IMR-90 (cell line): ENCODE results near the gene INPP5D. TPM values are rescaled to one million over a fixed set of nuclear protein-coding genes. Genes with fewer than 3 reads are reported as not detected.

ENCODE experiments used
- ATAC-seq: fragments of 200-7000 bp; cut with Tn5 transposase; 2 replicates; pipeline ENCODE4 v1.9.1; 2020; ENCODE audit warnings: low read depth, mild to moderate bottlenecking, moderate library complexity
- BruUV-seq: library from RNA; stranded (reverse); fragments of 400-500 nt; replicated peaks from 2 replicates; lab custom pipeline; 2021; lab: Mats Ljungman, UMichigan
- CTCF ChIA-PET: fragments of 300-600 bp; formaldehyde crosslinking; extraction: SDS; loops from one replicate; lab custom pipeline; 2021; ENCODE audit warnings: antibody characterized with exemption; lab: Yijun Ruan, JAX
- POLR2A ChIA-PET: fragments of 300-600 bp; sonication (Branson Sonifier 250); formaldehyde crosslinking; loops from one replicate; lab custom pipeline; 2022; ENCODE audit warnings: antibody characterized with exemption; ENCODE audit not compliant: unreplicated experiment; lab: Charles Lee
- DNase-seq: peaks from one replicate; pipeline ENCODE4 v3.0.0; 2013
- H2AFZ ChIP-seq: replicated peaks from 2 replicates; pipeline ENCODE3; 2013; ENCODE audit warnings: low read length, mild to moderate bottlenecking; ENCODE audit not compliant: poor library complexity
- H2AK5ac ChIP-seq: 2 replicates; pipeline ENCODE4 v1.6.1; 2013; ENCODE audit warnings: low read depth, low read length, inconsistent platforms
- H2AK9ac ChIP-seq: replicated peaks from 2 replicates; pipeline ENCODE3; 2013; ENCODE audit warnings: mild to moderate bottlenecking, low read depth, low read length, moderate library complexity; ENCODE audit not compliant: poor library complexity
- H2BK120ac ChIP-seq: 2 replicates; pipeline ENCODE4 v1.6.1; 2013; ENCODE audit warnings: low read depth, low read length, inconsistent platforms
- H2BK15ac ChIP-seq: 3 replicates; pipeline ENCODE4 v1.6.1; 2013; ENCODE audit warnings: low read depth, low read length, inconsistent platforms
- H2BK20ac ChIP-seq: 2 replicates; pipeline ENCODE4 v1.6.1; 2013; ENCODE audit warnings: low read depth, mild to moderate bottlenecking, inconsistent platforms, low read length, moderate library complexity
- H2BK5ac ChIP-seq: 2 replicates; pipeline ENCODE4 v1.6.1; 2013; ENCODE audit warnings: mild to moderate bottlenecking, low read depth, low read length, inconsistent platforms; ENCODE audit not compliant: poor library complexity, severe bottlenecking
- H3K14ac ChIP-seq: replicated peaks from 2 replicates; pipeline ENCODE4 v1.6.1; 2013; ENCODE audit warnings: low read depth, low read length, inconsistent platforms
- H3K18ac ChIP-seq: 2 replicates; pipeline ENCODE4 v1.6.1; 2013; ENCODE audit warnings: low read depth, low read length, control low read depth
- H3K23ac ChIP-seq: 2 replicates; pipeline ENCODE4 v1.6.1; 2013; ENCODE audit warnings: low read depth, low read length, inconsistent platforms
- H3K27ac ChIP-seq: 2 replicates; pipeline ENCODE4 v1.5.1; 2013; ENCODE audit warnings: mild to moderate bottlenecking, control low read depth, low read length; ENCODE audit not compliant: insufficient read depth
- H3K27me3 ChIP-seq: 2 replicates; pipeline ENCODE4 v1.6.1; 2013; ENCODE audit warnings: low read length; ENCODE audit not compliant: control insufficient read depth, insufficient read depth
- H3K36me3 ChIP-seq: 2 replicates; pipeline ENCODE4 v1.6.1; 2013; ENCODE audit warnings: low read length, mixed read lengths; ENCODE audit not compliant: control insufficient read depth, insufficient read depth
- H3K4ac ChIP-seq: 2 replicates; pipeline ENCODE4 v1.6.1; 2013; ENCODE audit warnings: low read depth, low read length, inconsistent platforms
- H3K4me1 ChIP-seq: 2 replicates; pipeline ENCODE4 v1.6.1; 2013; ENCODE audit warnings: low read length, mixed read lengths; ENCODE audit not compliant: control insufficient read depth, insufficient read depth
- H3K4me2 ChIP-seq: 2 replicates; pipeline ENCODE4 v1.6.1; 2013; ENCODE audit warnings: low read depth, mild to moderate bottlenecking, control low read depth, low read length, moderate library complexity
- H3K4me3 ChIP-seq: 2 replicates; pipeline ENCODE4 v1.5.1; 2013; ENCODE audit warnings: low read depth, mild to moderate bottlenecking, control low read depth, low read length, moderate library complexity; ENCODE audit not compliant: insufficient read depth
- H3K56ac ChIP-seq: 2 replicates; pipeline ENCODE4 v1.6.1; 2013; ENCODE audit warnings: low read length, inconsistent platforms; ENCODE audit not compliant: insufficient read depth; ENCODE audit errors: extremely low read depth
- H3K79me1 ChIP-seq, 2 experiments: 2 replicates each; pipeline ENCODE4 v1.6.1; 2013; ENCODE audit warnings: low read length in 2 of 2, inconsistent platforms in 1 of 2, low read depth in 1 of 2
- H3K9ac ChIP-seq: 2 replicates; pipeline ENCODE4 v1.6.1; 2013; ENCODE audit warnings: low read depth, low read length, control low read depth
- H3K9me1 ChIP-seq: 2 replicates; pipeline ENCODE4 v1.6.1; 2013; ENCODE audit warnings: low read length, inconsistent platforms; ENCODE audit not compliant: insufficient read depth
- H3K9me3 ChIP-seq: 2 replicates; pipeline ENCODE4 v1.6.1; 2013; ENCODE audit warnings: low read length; ENCODE audit not compliant: control insufficient read depth, insufficient read depth
- H4K20me1 ChIP-seq: 2 replicates; pipeline ENCODE4 v1.6.1; 2013; ENCODE audit warnings: low read length, inconsistent platforms; ENCODE audit not compliant: insufficient read depth
- H4K5ac ChIP-seq: 2 replicates; pipeline ENCODE4 v1.6.1; 2013; ENCODE audit warnings: mild to moderate bottlenecking, low read depth, low read length, control low read depth
- H4K8ac ChIP-seq, 2 experiments: 2 replicates each; pipeline ENCODE4 v1.6.1; 2013; ENCODE audit warnings: low read depth in 2 of 2, low read length in 2 of 2, control low read depth in 1 of 2, inconsistent platforms in 1 of 2
- H4K91ac ChIP-seq: 2 replicates; pipeline ENCODE4 v1.6.1; 2013; ENCODE audit warnings: low read depth, low read length, inconsistent platforms; ENCODE audit not compliant: insufficient read depth
- BHLHE40 ChIP-seq: fragments of 150-350 bp; IDR thresholded peaks from 2 replicates; pipeline ENCODE4 v1.6.1; 2016; ENCODE audit warnings: mild to moderate bottlenecking, low read depth, low read length
- CEBPB ChIP-seq: IDR thresholded peaks from 2 replicates; pipeline ENCODE4 v1.6.1; 2012; ENCODE audit warnings: low read depth, low read length, improper control_type of control experiment
- CHD1 ChIP-seq: IDR thresholded peaks from 2 replicates; pipeline ENCODE4 v1.6.1; 2012; ENCODE audit warnings: low read depth, low read length, improper control_type of control experiment
- CTCF ChIP-seq: conservative IDR thresholded peaks from 2 replicates; pipeline ENCODE4 v1.5.1; 2012; ENCODE audit warnings: mild to moderate bottlenecking, low read depth, low read length, improper control_type of control experiment
- ELK1 ChIP-seq: fragments of 150-350 bp; IDR thresholded peaks from 2 replicates; pipeline ENCODE4 v1.6.1; 2016; ENCODE audit warnings: low read depth, mild to moderate bottlenecking, low read length, moderate library complexity, borderline replicate concordance
- FOS ChIP-seq: fragments of 150-350 bp; IDR thresholded peaks from 2 replicates; pipeline ENCODE4 v1.6.1; 2016; ENCODE audit warnings: low read depth, low read length
- MAFK ChIP-seq: IDR thresholded peaks from 2 replicates; pipeline ENCODE4 v1.6.1; 2012; ENCODE audit warnings: low read depth, low read length, improper control_type of control experiment
- MAZ ChIP-seq: IDR thresholded peaks from 2 replicates; pipeline ENCODE4 v1.6.1; 2012; ENCODE audit warnings: low read depth, mild to moderate bottlenecking, low read length, improper control_type of control experiment, moderate library complexity, borderline replicate concordance
- MXI1 ChIP-seq: IDR thresholded peaks from 2 replicates; pipeline ENCODE4 v1.6.1; 2012; ENCODE audit warnings: low read depth, mild to moderate bottlenecking, low read length, moderate library complexity, borderline replicate concordance
- NFE2L2 ChIP-seq: fragments of 150-350 bp; IDR thresholded peaks from 2 replicates; pipeline ENCODE4 v1.6.1; 2016; ENCODE audit warnings: low read depth, mild to moderate bottlenecking, low read length
- POLR2A ChIP-seq: IDR thresholded peaks from 2 replicates; pipeline ENCODE4 v1.6.1; 2012; ENCODE audit warnings: mild to moderate bottlenecking, low read depth, low read length
- RAD21 ChIP-seq: IDR thresholded peaks from 2 replicates; pipeline ENCODE4 v1.6.1; 2012; ENCODE audit warnings: low read length, improper control_type of control experiment
- RCOR1 ChIP-seq: IDR thresholded peaks from 2 replicates; pipeline ENCODE4 v1.6.1; 2012; ENCODE audit warnings: mild to moderate bottlenecking, low read length, improper control_type of control experiment; ENCODE audit not compliant: insufficient replicate concordance
- RFX5 ChIP-seq: IDR thresholded peaks from 2 replicates; pipeline ENCODE4 v1.8.0; 2012; ENCODE audit warnings: low read depth, mild to moderate bottlenecking, low read length, moderate library complexity
- SMC3 ChIP-seq: fragments of 150-350 bp; IDR thresholded peaks from 2 replicates; pipeline ENCODE4 v1.6.1; 2016; ENCODE audit warnings: low read depth, mild to moderate bottlenecking, antibody characterized with exemption, low read length, moderate library complexity
- USF2 ChIP-seq: fragments of 150-350 bp; IDR thresholded peaks from 2 replicates; pipeline ENCODE4 v1.6.1; 2017; ENCODE audit warnings: mild to moderate bottlenecking, antibody characterized with exemption, low read length, low read depth
- WGBS, 2 experiments: methylation state at CpG; one replicate each; pipeline versions ENCODE4 v1.1.5 to v1.1.7; 2013; ENCODE audit warnings: missing lambda C conversion rate in 2 of 2; ENCODE audit not compliant: insufficient read length in 1 of 2; ENCODE audit errors: extremely low coverage in 2 of 2; 5-methylcytosine and 5-hydroxymethylcytosine counted together
- dilution Hi-C: fragments of 300-500 bp; cut with HindIII; formaldehyde crosslinking; loops from one replicate; pipeline ENCODE4 v1.14.3; 2018; ENCODE audit warnings: low sequenced_read_pairs; ENCODE audit not compliant: unreplicated experiment
- in situ Hi-C: fragments of 300-500 bp; cut with MboI; formaldehyde crosslinking; loops from 3 replicates; pipeline ENCODE4 v1.14.3; 2019; ENCODE audit warnings: low sequenced_read_pairs, inconsistent platforms, mixed read lengths
- intact Hi-C: fragments of 100-400 bp; cut with micrococcal nuclease; formaldehyde crosslinking; loops from 2 replicates; pipeline ENCODE4 v1.10.0; 2022
- polyA plus RNA-seq, 3 experiments: library from polyadenylated mRNA; depleted of rRNA; stranded (reverse); fragments of >200 nt; gene quantifications; 2 replicates each; pipeline ENCODE4 v1.2.3, GENCODE V29; 2012; ENCODE audit warnings: low replicate concordance in 1 of 3
- total RNA-seq: library from RNA; depleted of rRNA; stranded (reverse); fragments of >200 nt; gene quantifications from 2 replicates; pipeline ENCODE4 v1.2.3, GENCODE V29; 2012

Gene INPP5D
- total and polyA plus RNA-seq, 2 of the 4 experiments (the other 2 are of a cell fraction) = 0.18 to 0.29 TPM

- H3K4me3 ChIP-seq = no peak overlapping the region
- TF ChIP-seq CHD1 = no peak
- no peak for TF ChIP-seq NFE2L2
- no peak for TF ChIP-seq RFX5
- TF ChIP-seq CTCF = no peak
- TF ChIP-seq MAFK = no peak
- TF ChIP-seq SMC3 = no peak
- no peak for TF ChIP-seq USF2
- no peak for TF ChIP-seq MAZ
- no peak for TF ChIP-seq ELK1
- TF ChIP-seq POLR2A = no peak
- no peak for TF ChIP-seq MXI1
- TF ChIP-seq FOS = no peak
- no peak for TF ChIP-seq CEBPB
- no peak for TF ChIP-seq BHLHE40
- TF ChIP-seq RCOR1 = no peak
- TF ChIP-seq RAD21 = no peak
- in situ Hi-C loops = no loop called here
Observed at GRCh38 chr2:233013650-233014049, 46.5 kb upstream of the INPP5D start.

More at GRCh38 chr2:233013650-233014049, 46.5 kb upstream of the INPP5D start:
- Histone ChIP-seq H3K27ac (no peak overlapping the region), H2BK20ac (no peak overlapping the region), H2AK9ac (no peak overlapping the region), H2BK15ac (no peak overlapping the region), H3K36me3 (no peaks in the 10 kb centered on the region), H4K91ac (no peak overlapping the region), H3K27me3 (no peaks in the 10 kb centered on the region; the same call in 1 of the 2 replicates), H3K4me2 (no peak overlapping the region), H3K4me1 (no peaks in the 10 kb centered on the region), H2BK120ac (no peak overlapping the region), H3K79me1 (no peaks in the 10 kb centered on the region), H2BK5ac (no peak overlapping the region), H2AFZ (no peak overlapping the region), H3K14ac (no peak overlapping the region), H3K23ac (no peak overlapping the region), H4K5ac (no peak overlapping the region), H2AK5ac (no peak overlapping the region), H3K56ac (no peak overlapping the region), H4K20me1 (no peaks in the 10 kb centered on the region), H3K4ac (no peak overlapping the region), H4K8ac (no peak overlapping the region), H3K9me3 (no peaks in the 10 kb centered on the region), H3K9ac (no peak overlapping the region), H3K9me1 (no peaks in the 10 kb centered on the region), H3K18ac (no peak overlapping the region)
- CTCF ChIA-PET = no interaction called here
- POLR2A ChIA-PET = no interaction called here
- no CpG with 5 or more reads among the region's 1 CpG for WGBS, 2 experiments
- DNase-seq = no peak
- intact Hi-C loops (no loop called here), dilution Hi-C loops (no loop called here)
- ATAC-seq = no peak
- BruUV-seq = no TSS peak
